H9 (cell line): ENCODE data around the gene ERCC4. TPM values are rescaled to one million over a fixed set of nuclear protein-coding genes. Genes with fewer than 3 reads are reported as not detected.

Source experiments
- DNase-seq: peaks from one replicate; pipeline ENCODE4 v3.0.0-alpha.2; 2017
- H2AFZ ChIP-seq: one replicate; pipeline ENCODE4 v1.6.1; 2013; ENCODE audit warnings: mild to moderate bottlenecking, low read length, control low read depth, moderate library complexity
- H2AK5ac ChIP-seq: 2 replicates; pipeline ENCODE4 v1.6.1; 2013; ENCODE audit warnings: low read length, control low read depth, mixed read lengths; ENCODE audit not compliant: insufficient read length
- H2BK120ac ChIP-seq: one replicate; pipeline ENCODE4 v1.6.1; 2013; ENCODE audit warnings: low read depth, mild to moderate bottlenecking, low read length, control low read depth, inconsistent platforms; ENCODE audit not compliant: poor library complexity, severe bottlenecking
- H2BK12ac ChIP-seq: 2 replicates; pipeline ENCODE4 v1.6.1; 2013; ENCODE audit warnings: low read length, control low read depth, mixed read lengths, low read depth; ENCODE audit not compliant: insufficient read length
- H2BK15ac ChIP-seq: 2 replicates; pipeline ENCODE4 v1.6.1; 2013; ENCODE audit warnings: low read depth, low read length, control low read depth
- H2BK20ac ChIP-seq: one replicate; pipeline ENCODE4 v1.6.1; 2013; ENCODE audit warnings: low read depth, mild to moderate bottlenecking, low read length, control low read depth, inconsistent platforms; ENCODE audit not compliant: poor library complexity, severe bottlenecking
- H2BK5ac ChIP-seq: 2 replicates; pipeline ENCODE4 v1.6.1; 2013; ENCODE audit warnings: low read length, control low read depth, mixed read lengths; ENCODE audit not compliant: insufficient read length
- H3K14ac ChIP-seq: 2 replicates; pipeline ENCODE4 v1.6.1; 2013; ENCODE audit warnings: low read length, control low read depth; ENCODE audit not compliant: insufficient read depth
- H3K18ac ChIP-seq: 2 replicates; pipeline ENCODE4 v1.6.1; 2013; ENCODE audit warnings: low read depth, mild to moderate bottlenecking, mixed read lengths, low read length, control low read depth; ENCODE audit not compliant: insufficient read length
- H3K23ac ChIP-seq: 2 replicates; pipeline ENCODE4 v1.6.1; 2013; ENCODE audit warnings: low read length, control low read depth, mixed read lengths, low read depth; ENCODE audit not compliant: insufficient read length
- H3K23me2 ChIP-seq: 2 replicates; pipeline ENCODE4 v1.6.1; 2013; ENCODE audit warnings: low read depth, mild to moderate bottlenecking, mixed read lengths, low read length, control low read depth; ENCODE audit not compliant: insufficient read length, poor library complexity, severe bottlenecking
- H3K27ac ChIP-seq: 2 replicates; pipeline ENCODE4 v1.5.1; 2013; ENCODE audit warnings: low read length, control low read depth, mixed read lengths, low read depth; ENCODE audit not compliant: insufficient read length
- H3K27me3 ChIP-seq: 2 replicates; pipeline ENCODE4 v1.6.1; 2013; ENCODE audit warnings: low read length, control low read depth, inconsistent platforms; ENCODE audit not compliant: insufficient read depth
- H3K4ac ChIP-seq: 2 replicates; pipeline ENCODE4 v1.6.1; 2013; ENCODE audit warnings: low read depth, mild to moderate bottlenecking, control low read depth, inconsistent platforms, low read length, moderate library complexity
- H3K4me1 ChIP-seq: 2 replicates; pipeline ENCODE4 v1.6.1; 2013; ENCODE audit warnings: low read length, control low read depth, inconsistent platforms; ENCODE audit not compliant: insufficient read depth
- H3K4me2 ChIP-seq: 2 replicates; pipeline ENCODE4 v1.6.1; 2013; ENCODE audit warnings: low read length, control low read depth, mixed read lengths; ENCODE audit not compliant: insufficient read length, insufficient read depth
- H3K56ac ChIP-seq: 2 replicates; pipeline ENCODE4 v1.6.1; 2013; ENCODE audit warnings: low read depth, mild to moderate bottlenecking, mixed read lengths, low read length, control low read depth; ENCODE audit not compliant: insufficient read length
- H3K79me1 ChIP-seq: 2 replicates; pipeline ENCODE4 v1.6.1; 2013; ENCODE audit warnings: low read depth, mild to moderate bottlenecking, moderate library complexity, low read length, control low read depth, inconsistent platforms; ENCODE audit not compliant: insufficient read depth, poor library complexity, severe bottlenecking
- H3K79me2 ChIP-seq: 2 replicates; pipeline ENCODE4 v1.6.1; 2013; ENCODE audit warnings: low read length, control low read depth, inconsistent platforms; ENCODE audit not compliant: insufficient read depth
- H3K9ac ChIP-seq: 2 replicates; pipeline ENCODE4 v1.6.1; 2013; ENCODE audit warnings: low read length, control low read depth, mixed read lengths; ENCODE audit not compliant: insufficient read length; ENCODE audit errors: extremely low read depth
- H3K9me3 ChIP-seq: one replicate; pipeline ENCODE4 v1.6.1; 2013; ENCODE audit warnings: low read depth, low read length, inconsistent platforms; ENCODE audit not compliant: control insufficient read depth
- H3T11ph ChIP-seq: one replicate; pipeline ENCODE4 v1.6.1; 2013; ENCODE audit warnings: mild to moderate bottlenecking, low read length, control low read depth, inconsistent platforms
- H4K20me1 ChIP-seq: one replicate; pipeline ENCODE4 v1.6.1; 2013; ENCODE audit not compliant: control insufficient read depth, insufficient read length, insufficient read depth
- H4K5ac ChIP-seq: 2 replicates; pipeline ENCODE4 v1.6.1; 2013; ENCODE audit warnings: low read depth, mild to moderate bottlenecking, mixed read lengths, low read length, control low read depth; ENCODE audit not compliant: insufficient read length
- H4K8ac ChIP-seq: replicated peaks from 2 replicates; pipeline ENCODE4 v1.6.1; 2013; ENCODE audit warnings: low read length, control low read depth, mixed read lengths, low read depth; ENCODE audit not compliant: insufficient read length
- H4K91ac ChIP-seq: 2 replicates; pipeline ENCODE4 v1.6.1; 2013; ENCODE audit warnings: low read depth, mild to moderate bottlenecking, moderate library complexity, mixed read lengths, low read length, control low read depth; ENCODE audit not compliant: insufficient read length
- H3K27ac Mint-ChIP-seq, 3 experiments: 2 replicates in 2 of 3; 3 replicates in 1 of 3; pipeline ENCODE4 v1.8.0; 2020 to 2021; ENCODE audit warnings: mixed read lengths in 3 of 3, mild to moderate bottlenecking in 1 of 3, moderate library complexity in 1 of 3
- H3K27me3 Mint-ChIP-seq: 2 replicates; pipeline ENCODE4 v1.8.0; 2021; ENCODE audit warnings: low read depth, mild to moderate bottlenecking, moderate library complexity, mixed read lengths
- H3K36me3 Mint-ChIP-seq, 3 experiments: 2 replicates in 2 of 3; 3 replicates in 1 of 3; pipeline ENCODE4 v1.8.0; 2020 to 2021; ENCODE audit warnings: low read depth in 3 of 3, mixed read lengths in 3 of 3; ENCODE audit not compliant: insufficient read depth in 1 of 3
- H3K4me1 Mint-ChIP-seq, 2 experiments: 2 replicates each; pipeline ENCODE4 v1.8.0; 2020; ENCODE audit warnings: mixed read lengths in 2 of 2
- H3K4me3 Mint-ChIP-seq, 2 experiments: 2 replicates in 1 of 2; 3 replicates in 1 of 2; pipeline ENCODE4 v1.8.0; 2020 to 2021; ENCODE audit warnings: mild to moderate bottlenecking in 2 of 2, mixed read lengths in 2 of 2, moderate library complexity in 1 of 2
- H3K9me3 Mint-ChIP-seq, 2 experiments: 2 replicates in 1 of 2; 3 replicates in 1 of 2; pipeline ENCODE4 v1.8.0; 2020; ENCODE audit warnings: mild to moderate bottlenecking in 2 of 2, mixed read lengths in 2 of 2, moderate library complexity in 1 of 2
- CTCF ChIP-seq: fragments of 200-600 bp; sonication (generic); conservative IDR thresholded peaks from 3 replicates; pipeline ENCODE4 v1.8.0; 2021; ENCODE audit warnings: antibody characterized with exemption, mild to moderate bottlenecking
- WGBS: extraction: QIAGEN DNeasy Blood & Tissue Kit; methylation state at CpG from one replicate; pipeline ENCODE4 v1.1.7; 2013; ENCODE audit warnings: missing lambda C conversion rate, low lambda C conversion rate, mixed read lengths; ENCODE audit not compliant: insufficient read length; ENCODE audit errors: extremely low coverage; 5-methylcytosine and 5-hydroxymethylcytosine counted together
- total RNA-seq: library from RNA; stranded (reverse); gene quantifications from 2 replicates; pipeline ENCODE4 v1.2.1, GENCODE V29; 2021

The ERCC4 gene
- total RNA-seq, 1 experiment from 2014 or later, result 15.6 TPM

- Histone ChIP-seq H4K8ac (no peak overlapping the region), H3K9me3 (no peaks in the 10 kb centered on the region), H3K23me2 (no peaks in the 10 kb centered on the region), H4K91ac (no peak overlapping the region), H3K14ac (peak overlapping the region; percentile 59), H2AK5ac (no peak overlapping the region), H3K79me2 (no peaks in the 10 kb centered on the region), H3K27me3 (no peaks in the 10 kb centered on the region), H2BK20ac (no peak overlapping the region), H4K5ac (no peak overlapping the region), H3K4ac (no peak overlapping the region), H2BK15ac (no peak overlapping the region), H3K79me1 (no peaks in the 10 kb centered on the region), H3K18ac (no peak overlapping the region), H2BK12ac (no peak overlapping the region), H3K27ac (no peak overlapping the region), H2AFZ (no peak overlapping the region), H3K4me2 (peak overlapping the region; percentile 76), H3K56ac (no peak overlapping the region), H2BK5ac (no peak overlapping the region), H3K23ac (no peak overlapping the region), H3K4me1 (no peaks in the 10 kb centered on the region; the same call in 1 of the 2 replicates), H3T11ph (no peak overlapping the region), H3K9ac (peak overlapping the region; percentile 94), H4K20me1 (no peaks in the 10 kb centered on the region), H2BK120ac (no peak overlapping the region)
- H3K4me3 Mint-ChIP-seq, result peak overlapping the region; percentile 96 to 97
- no peak for DNase-seq
- peak overlapping the region in 2 of 3 experiments; percentile 81 to 93; a peak in 5 of 7 replicates for H3K27ac Mint-ChIP-seq
- no peaks in the 10 kb centered on the region for H3K9me3 Mint-ChIP-seq
- no peak for TF ChIP-seq CTCF
- H3K4me1 Mint-ChIP-seq, result peaks cover 16 to 18% of the 10 kb centered on the region in 2 experiments
- no peaks in the 10 kb centered on the region for H3K27me3 Mint-ChIP-seq
- WGBS, result no CpG with 5 or more reads among the region's 10 CpGs
- peaks cover 4 to 13% (median 11%) of the 10 kb centered on the region in 3 experiments; a peak in 4 of 7 replicates for H3K36me3 Mint-ChIP-seq
Observed at GRCh38 chr16:13920510-13920818, 510 bp downstream of the ERCC4 start.
